GM21515 (cell line): ENCODE data around the gene TMEM169.
"Not testable (repeated sequence)": the region's sequence is repeated elsewhere in the genome, so short reads cannot be mapped to it uniquely, and the experiment has no call there.

Source experiments
- ATAC-seq: cut with Tn5 transposase; IDR thresholded peaks from one replicate; pipeline ENCODE4 v1.9.1; 2021; ENCODE audit not compliant: unreplicated experiment

The TMEM169 gene

GRCh38 chr2:216130346-216130971, 48.7 kb downstream of the TMEM169 start:
- no peak for ATAC-seq

GRCh38 chr2:216131175-216131926, 49.6 kb downstream of the TMEM169 start:
- no peak for ATAC-seq

GRCh38 chr2:216132585-216132984, 50.9 kb downstream of the TMEM169 start:
- no peak for ATAC-seq

GRCh38 chr2:216133397-216133796, 51.7 kb downstream of the TMEM169 start:
- no peak for ATAC-seq

GRCh38 chr2:216134958-216135541, 53.3 kb downstream of the TMEM169 start:
- no peak for ATAC-seq

- ATAC-seq: no peak
Observed at GRCh38 chr2:216139884-216140283, 58.2 kb downstream of the TMEM169 start.

- ATAC-seq: not testable (repeated sequence)
Observed at GRCh38 chr2:216141516-216141915, 59.8 kb downstream of the TMEM169 start.

- ATAC-seq: peak; percentile 97
Observed at GRCh38 chr2:216142540-216142939, 60.8 kb downstream of the TMEM169 start.

GRCh38 chr2:216144372-216144771, 62.7 kb downstream of the TMEM169 start:
- ATAC-seq: no peak

GRCh38 chr2:216144857-216145256, 63.1 kb downstream of the TMEM169 start:
- ATAC-seq: no peak

GRCh38 chr2:216146573-216146972, 64.9 kb downstream of the TMEM169 start:
- no peak for ATAC-seq

GRCh38 chr2:216147172-216148131, 65.7 kb downstream of the TMEM169 start:
- ATAC-seq: no peak

- ATAC-seq: no peak
Observed at GRCh38 chr2:216148983-216149382, 67.3 kb downstream of the TMEM169 start.

- no peak for ATAC-seq
Observed at GRCh38 chr2:216149741-216150140, 68.0 kb downstream of the TMEM169 start.

GRCh38 chr2:216151313-216152025, 69.8 kb downstream of the TMEM169 start:
- ATAC-seq: no peak
